ENCODE results near the gene UBE2E3. TPM values are rescaled to one million over a fixed set of nuclear protein-coding genes. Genes with fewer than 3 reads are reported as not detected.

UBE2E3 gene
- total and polyA plus RNA-seq, 2 experiments from 2014 or later, result 111 to 112 TPM

DNA sequence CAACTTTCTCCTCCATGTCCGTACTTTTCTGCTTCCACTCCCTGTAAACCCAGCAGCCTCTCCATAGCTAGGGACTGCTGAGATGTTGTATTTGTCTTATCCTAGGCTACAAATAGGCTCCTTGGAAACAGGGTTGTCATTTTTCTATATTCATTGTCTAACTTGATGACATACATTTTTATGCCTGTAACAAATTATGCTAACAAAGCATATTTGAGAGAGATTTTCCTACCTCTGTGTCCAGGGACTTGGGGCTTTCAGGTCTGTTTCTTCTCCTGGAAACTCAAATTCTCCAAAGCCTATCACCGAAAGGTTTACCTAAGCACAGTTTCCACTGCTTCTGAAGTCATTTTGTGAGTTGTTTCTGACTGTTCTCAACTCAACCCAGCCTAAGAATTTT, 102.7 kb downstream of the UBE2E3 start:
- H4K20me1 ChIP-seq (replicated peaks; ENCODE audit: insufficient read depth), result no peaks in the 10 kb centered on the region
- H3K27me3 Mint-ChIP-seq (ENCODE audit: insufficient read depth, low read depth, poor library complexity), result peaks cover 7% of the 10 kb centered on the region
- H3K9me2 ChIP-seq (ENCODE audit: insufficient read depth), result peaks cover 3% of the 10 kb centered on the region; the same call in 1 of the 2 replicates
- ATAC-seq (no peak), DNase-seq (ENCODE audit: low spot score) (no peak)
- no peaks in the 10 kb centered on the region for H3K36me3 ChIP-seq (ENCODE audit: insufficient read depth)
- H3K27ac ChIP-seq (ENCODE audit: low read depth), result no peak overlapping the region
- H3K79me2 ChIP-seq (replicated peaks; ENCODE audit: insufficient read depth), result no peaks in the 10 kb centered on the region
- no peaks in the 10 kb centered on the region for H3K4me1 Mint-ChIP-seq
- no peaks in the 10 kb centered on the region for H3K9me3 Mint-ChIP-seq
- H3K27me3 ChIP-seq (ENCODE audit: insufficient read depth), result no peaks in the 10 kb centered on the region
- H3K36me3 Mint-ChIP-seq (ENCODE audit: low read depth), result no peaks in the 10 kb centered on the region
- H3K4me3 ChIP-seq, result no peak overlapping the region
- TF ChIP-seq, protein P1, sequence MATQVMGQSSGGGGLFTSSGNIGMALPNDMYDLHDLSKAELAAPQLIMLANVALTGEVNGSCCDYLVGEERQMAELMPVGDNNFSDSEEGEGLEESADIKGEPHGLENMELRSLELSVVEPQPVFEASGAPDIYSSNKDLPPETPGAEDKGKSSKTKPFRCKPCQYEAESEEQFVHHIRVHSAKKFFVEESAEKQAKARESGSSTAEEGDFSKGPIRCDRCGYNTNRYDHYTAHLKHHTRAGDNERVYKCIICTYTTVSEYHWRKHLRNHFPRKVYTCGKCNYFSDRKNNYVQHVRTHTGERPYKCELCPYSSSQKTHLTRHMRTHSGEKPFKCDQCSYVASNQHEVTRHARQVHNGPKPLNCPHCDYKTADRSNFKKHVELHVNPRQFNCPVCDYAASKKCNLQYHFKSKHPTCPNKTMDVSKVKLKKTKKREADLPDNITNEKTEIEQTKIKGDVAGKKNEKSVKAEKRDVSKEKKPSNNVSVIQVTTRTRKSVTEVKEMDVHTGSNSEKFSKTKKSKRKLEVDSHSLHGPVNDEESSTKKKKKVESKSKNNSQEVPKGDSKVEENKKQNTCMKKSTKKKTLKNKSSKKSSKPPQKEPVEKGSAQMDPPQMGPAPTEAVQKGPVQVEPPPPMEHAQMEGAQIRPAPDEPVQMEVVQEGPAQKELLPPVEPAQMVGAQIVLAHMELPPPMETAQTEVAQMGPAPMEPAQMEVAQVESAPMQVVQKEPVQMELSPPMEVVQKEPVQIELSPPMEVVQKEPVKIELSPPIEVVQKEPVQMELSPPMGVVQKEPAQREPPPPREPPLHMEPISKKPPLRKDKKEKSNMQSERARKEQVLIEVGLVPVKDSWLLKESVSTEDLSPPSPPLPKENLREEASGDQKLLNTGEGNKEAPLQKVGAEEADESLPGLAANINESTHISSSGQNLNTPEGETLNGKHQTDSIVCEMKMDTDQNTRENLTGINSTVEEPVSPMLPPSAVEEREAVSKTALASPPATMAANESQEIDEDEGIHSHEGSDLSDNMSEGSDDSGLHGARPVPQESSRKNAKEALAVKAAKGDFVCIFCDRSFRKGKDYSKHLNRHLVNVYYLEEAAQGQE (IDR thresholded peaks at IDR 0.05; ENCODE audit: unreplicated experiment), result no peak
- no peak overlapping the region for H3K27ac Mint-ChIP-seq
- H3K4me2 ChIP-seq, result no peak overlapping the region
- H3K4me3 Mint-ChIP-seq, result no peak overlapping the region
- H3F3A ChIP-seq (replicated peaks; ENCODE audit: low read depth), result no peaks in the 10 kb centered on the region
- H2AFZ ChIP-seq, result no peak overlapping the region
- H3K4me1 ChIP-seq (ENCODE audit: insufficient read depth), result no peaks in the 10 kb centered on the region

DNA sequence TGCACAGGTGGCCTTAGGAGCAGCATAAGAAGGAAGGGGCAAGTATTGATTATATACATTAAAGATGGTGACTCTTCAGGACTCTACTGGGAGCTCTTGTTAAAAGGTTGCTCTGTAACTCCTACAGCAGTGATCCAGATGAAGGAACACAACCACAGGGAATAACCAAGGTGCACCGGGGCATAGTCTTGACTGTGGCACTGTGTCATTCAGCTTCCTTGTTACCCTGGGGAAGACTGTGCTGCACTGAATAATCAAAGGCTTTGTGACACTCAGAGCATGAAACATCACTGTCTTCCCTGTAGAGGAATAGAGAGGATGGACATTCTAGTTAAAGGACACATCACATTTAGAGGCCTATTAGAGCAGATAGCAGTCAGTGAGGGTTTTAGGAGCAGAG, 105.3 kb downstream of the UBE2E3 start:
- H3K27ac Mint-ChIP-seq, result no peak overlapping the region; the same call in 1 of the 2 replicates
- TF ChIP-seq ZNF331 (CRISPR knock-in tag; IDR thresholded peaks at IDR 0.05; ENCODE audit: low read depth) (no peak), EZH2phosphoT487 (IDR thresholded peaks at IDR 0.05; ENCODE audit: unreplicated experiment) (no peak), NANOG (IDR thresholded peaks at IDR 0.05; ENCODE audit: borderline replicate concordance) (no peak), STAT1 (IDR thresholded peaks at IDR 0.05; ENCODE audit: unreplicated experiment) (no peak), EZH2 (IDR thresholded peaks at IDR 0.05; ENCODE audit: low read depth, unreplicated experiment) (no peak), CREB1 (CRISPR knock-in tag; IDR thresholded peaks at IDR 0.05; ENCODE audit: low read depth) (no peak)
- TF ChIP-seq, protein P2, sequence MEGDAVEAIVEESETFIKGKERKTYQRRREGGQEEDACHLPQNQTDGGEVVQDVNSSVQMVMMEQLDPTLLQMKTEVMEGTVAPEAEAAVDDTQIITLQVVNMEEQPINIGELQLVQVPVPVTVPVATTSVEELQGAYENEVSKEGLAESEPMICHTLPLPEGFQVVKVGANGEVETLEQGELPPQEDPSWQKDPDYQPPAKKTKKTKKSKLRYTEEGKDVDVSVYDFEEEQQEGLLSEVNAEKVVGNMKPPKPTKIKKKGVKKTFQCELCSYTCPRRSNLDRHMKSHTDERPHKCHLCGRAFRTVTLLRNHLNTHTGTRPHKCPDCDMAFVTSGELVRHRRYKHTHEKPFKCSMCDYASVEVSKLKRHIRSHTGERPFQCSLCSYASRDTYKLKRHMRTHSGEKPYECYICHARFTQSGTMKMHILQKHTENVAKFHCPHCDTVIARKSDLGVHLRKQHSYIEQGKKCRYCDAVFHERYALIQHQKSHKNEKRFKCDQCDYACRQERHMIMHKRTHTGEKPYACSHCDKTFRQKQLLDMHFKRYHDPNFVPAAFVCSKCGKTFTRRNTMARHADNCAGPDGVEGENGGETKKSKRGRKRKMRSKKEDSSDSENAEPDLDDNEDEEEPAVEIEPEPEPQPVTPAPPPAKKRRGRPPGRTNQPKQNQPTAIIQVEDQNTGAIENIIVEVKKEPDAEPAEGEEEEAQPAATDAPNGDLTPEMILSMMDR (conservative IDR thresholded peaks at IDR 0.05; ENCODE audit: low read depth in 2 of 2), result no peak
- TF ChIP-seq, protein P3, sequence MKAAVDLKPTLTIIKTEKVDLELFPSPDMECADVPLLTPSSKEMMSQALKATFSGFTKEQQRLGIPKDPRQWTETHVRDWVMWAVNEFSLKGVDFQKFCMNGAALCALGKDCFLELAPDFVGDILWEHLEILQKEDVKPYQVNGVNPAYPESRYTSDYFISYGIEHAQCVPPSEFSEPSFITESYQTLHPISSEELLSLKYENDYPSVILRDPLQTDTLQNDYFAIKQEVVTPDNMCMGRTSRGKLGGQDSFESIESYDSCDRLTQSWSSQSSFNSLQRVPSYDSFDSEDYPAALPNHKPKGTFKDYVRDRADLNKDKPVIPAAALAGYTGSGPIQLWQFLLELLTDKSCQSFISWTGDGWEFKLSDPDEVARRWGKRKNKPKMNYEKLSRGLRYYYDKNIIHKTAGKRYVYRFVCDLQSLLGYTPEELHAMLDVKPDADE (IDR thresholded peaks at IDR 0.05), result no peak
- TF ChIP-seq, protein P4, sequence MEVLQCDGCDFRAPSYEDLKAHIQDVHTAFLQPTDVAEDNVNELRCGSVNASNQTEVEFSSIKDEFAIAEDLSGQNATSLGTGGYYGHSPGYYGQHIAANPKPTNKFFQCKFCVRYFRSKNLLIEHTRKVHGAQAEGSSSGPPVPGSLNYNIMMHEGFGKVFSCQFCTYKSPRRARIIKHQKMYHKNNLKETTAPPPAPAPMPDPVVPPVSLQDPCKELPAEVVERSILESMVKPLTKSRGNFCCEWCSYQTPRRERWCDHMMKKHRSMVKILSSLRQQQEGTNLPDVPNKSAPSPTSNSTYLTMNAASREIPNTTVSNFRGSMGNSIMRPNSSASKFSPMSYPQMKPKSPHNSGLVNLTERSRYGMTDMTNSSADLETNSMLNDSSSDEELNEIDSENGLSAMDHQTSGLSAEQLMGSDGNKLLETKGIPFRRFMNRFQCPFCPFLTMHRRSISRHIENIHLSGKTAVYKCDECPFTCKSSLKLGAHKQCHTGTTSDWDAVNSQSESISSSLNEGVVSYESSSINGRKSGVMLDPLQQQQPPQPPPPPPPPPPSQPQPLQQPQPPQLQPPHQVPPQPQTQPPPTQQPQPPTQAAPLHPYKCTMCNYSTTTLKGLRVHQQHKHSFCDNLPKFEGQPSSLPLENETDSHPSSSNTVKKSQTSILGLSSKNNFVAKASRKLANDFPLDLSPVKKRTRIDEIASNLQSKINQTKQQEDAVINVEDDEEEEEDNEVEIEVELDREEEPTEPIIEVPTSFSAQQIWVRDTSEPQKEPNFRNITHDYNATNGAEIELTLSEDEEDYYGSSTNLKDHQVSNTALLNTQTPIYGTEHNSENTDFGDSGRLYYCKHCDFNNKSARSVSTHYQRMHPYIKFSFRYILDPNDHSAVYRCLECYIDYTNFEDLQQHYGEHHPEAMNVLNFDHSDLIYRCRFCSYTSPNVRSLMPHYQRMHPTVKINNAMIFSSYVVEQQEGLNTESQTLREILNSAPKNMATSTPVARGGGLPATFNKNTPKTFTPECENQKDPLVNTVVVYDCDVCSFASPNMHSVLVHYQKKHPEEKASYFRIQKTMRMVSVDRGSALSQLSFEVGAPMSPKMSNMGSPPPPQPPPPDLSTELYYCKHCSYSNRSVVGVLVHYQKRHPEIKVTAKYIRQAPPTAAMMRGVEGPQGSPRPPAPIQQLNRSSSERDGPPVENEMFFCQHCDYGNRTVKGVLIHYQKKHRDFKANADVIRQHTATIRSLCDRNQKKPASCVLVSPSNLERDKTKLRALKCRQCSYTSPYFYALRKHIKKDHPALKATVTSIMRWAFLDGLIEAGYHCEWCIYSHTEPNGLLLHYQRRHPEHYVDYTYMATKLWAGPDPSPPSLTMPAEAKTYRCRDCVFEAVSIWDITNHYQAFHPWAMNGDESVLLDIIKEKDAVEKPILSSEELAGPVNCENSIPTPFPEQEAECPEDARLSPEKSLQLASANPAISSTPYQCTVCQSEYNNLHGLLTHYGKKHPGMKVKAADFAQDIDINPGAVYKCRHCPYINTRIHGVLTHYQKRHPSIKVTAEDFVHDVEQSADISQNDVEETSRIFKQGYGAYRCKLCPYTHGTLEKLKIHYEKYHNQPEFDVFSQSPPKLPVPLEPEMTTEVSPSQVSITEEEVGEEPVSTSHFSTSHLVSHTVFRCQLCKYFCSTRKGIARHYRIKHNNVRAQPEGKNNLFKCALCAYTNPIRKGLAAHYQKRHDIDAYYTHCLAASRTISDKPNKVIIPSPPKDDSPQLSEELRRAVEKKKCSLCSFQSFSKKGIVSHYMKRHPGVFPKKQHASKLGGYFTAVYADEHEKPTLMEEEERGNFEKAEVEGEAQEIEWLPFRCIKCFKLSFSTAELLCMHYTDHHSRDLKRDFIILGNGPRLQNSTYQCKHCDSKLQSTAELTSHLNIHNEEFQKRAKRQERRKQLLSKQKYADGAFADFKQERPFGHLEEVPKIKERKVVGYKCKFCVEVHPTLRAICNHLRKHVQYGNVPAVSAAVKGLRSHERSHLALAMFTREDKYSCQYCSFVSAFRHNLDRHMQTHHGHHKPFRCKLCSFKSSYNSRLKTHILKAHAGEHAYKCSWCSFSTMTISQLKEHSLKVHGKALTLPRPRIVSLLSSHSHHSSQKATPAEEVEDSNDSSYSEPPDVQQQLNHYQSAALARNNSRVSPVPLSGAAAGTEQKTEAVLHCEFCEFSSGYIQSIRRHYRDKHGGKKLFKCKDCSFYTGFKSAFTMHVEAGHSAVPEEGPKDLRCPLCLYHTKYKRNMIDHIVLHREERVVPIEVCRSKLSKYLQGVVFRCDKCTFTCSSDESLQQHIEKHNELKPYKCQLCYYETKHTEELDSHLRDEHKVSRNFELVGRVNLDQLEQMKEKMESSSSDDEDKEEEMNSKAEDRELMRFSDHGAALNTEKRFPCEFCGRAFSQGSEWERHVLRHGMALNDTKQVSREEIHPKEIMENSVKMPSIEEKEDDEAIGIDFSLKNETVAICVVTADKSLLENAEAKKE (CRISPR knock-in tag; IDR thresholded peaks at IDR 0.05), result no peak
- Histone ChIP-seq H3K4me2 (no peak overlapping the region), H3K79me2 (replicated peaks; ENCODE audit: insufficient read depth) (no peaks in the 10 kb centered on the region), H2AFZ (no peak overlapping the region), H4K20me1 (replicated peaks; ENCODE audit: insufficient read depth) (no peaks in the 10 kb centered on the region), H3K27me3 (ENCODE audit: insufficient read depth) (no peaks in the 10 kb centered on the region), H3K27ac (ENCODE audit: low read depth) (no peak overlapping the region), H3K9me2 (ENCODE audit: insufficient read depth) (peaks cover 3% of the 10 kb centered on the region; the same call in 1 of the 2 replicates), H3K4me3 (no peak overlapping the region), H3K36me3 (ENCODE audit: insufficient read depth) (no peaks in the 10 kb centered on the region), H3K4me1 (ENCODE audit: insufficient read depth) (no peaks in the 10 kb centered on the region), H3F3A (replicated peaks; ENCODE audit: low read depth) (no peaks in the 10 kb centered on the region)
- no peaks in the 10 kb centered on the region for H3K4me1 Mint-ChIP-seq
- DNase-seq (ENCODE audit: low spot score) (no peak), ATAC-seq (no peak)
- peaks cover 9% of the 10 kb centered on the region for H3K27me3 Mint-ChIP-seq (ENCODE audit: insufficient read depth, low read depth, poor library complexity)
- H3K36me3 Mint-ChIP-seq (ENCODE audit: low read depth), result peaks cover 10% of the 10 kb centered on the region; the same call in 2 of the 3 replicates
- no peak overlapping the region for H3K4me3 Mint-ChIP-seq
- H3K9me3 Mint-ChIP-seq, result peaks cover 8% of the 10 kb centered on the region

Measured in GM23338 (cell line).